Neutrophil (primary cell): ENCODE measurements around the gene HDAC11.

ENCODE experiments used
- H3K27ac ChIP-seq: fragments of 200-600 bp; sonication (generic); 2 replicates; pipeline ENCODE4 v1.5.1; 2016; ENCODE audit warnings: mild to moderate bottlenecking, moderate library complexity
- H3K27me3 ChIP-seq: fragments of 200-600 bp; sonication (generic); 2 replicates; pipeline ENCODE4 v1.6.0; 2016; ENCODE audit warnings: mild to moderate bottlenecking
- H3K36me3 ChIP-seq: fragments of 200-600 bp; sonication (generic); 2 replicates; pipeline ENCODE4 v1.5.1; 2017
- H3K4me1 ChIP-seq, 2 experiments: fragments of 200-600 bp in 1 of 2; sonication (generic) in 1 of 2; 1 replicate in 1 of 2; 2 replicates in 1 of 2; pipeline versions ENCODE4 v1.5.1 to v1.6.1; 2013 to 2016; ENCODE audit warnings: low read depth in 1 of 2, low read length in 1 of 2, mild to moderate bottlenecking in 1 of 2, moderate library complexity in 1 of 2; ENCODE audit not compliant: control insufficient read depth in 1 of 2, insufficient read depth in 1 of 2
- H3K4me3 ChIP-seq, 2 experiments: fragments of 200-600 bp in 1 of 2; sonication (generic) in 1 of 2; 1 replicate in 1 of 2; 2 replicates in 1 of 2; pipeline ENCODE4 v1.5.1; 2013 to 2016; ENCODE audit warnings: low read depth in 1 of 2, low read length in 1 of 2, mild to moderate bottlenecking in 1 of 2, moderate library complexity in 1 of 2
- H3K9me3 ChIP-seq: fragments of 200-600 bp; sonication (generic); 2 replicates; pipeline ENCODE4 v1.5.1; 2016
- TF ChIP-seq, protein P1 (sequence below): fragments of 200-600 bp; sonication (generic); IDR thresholded peaks from 2 replicates; pipeline ENCODE4 v1.5.1; 2016; ENCODE audit warnings: antibody characterized with exemption

The HDAC11 gene

DNA sequence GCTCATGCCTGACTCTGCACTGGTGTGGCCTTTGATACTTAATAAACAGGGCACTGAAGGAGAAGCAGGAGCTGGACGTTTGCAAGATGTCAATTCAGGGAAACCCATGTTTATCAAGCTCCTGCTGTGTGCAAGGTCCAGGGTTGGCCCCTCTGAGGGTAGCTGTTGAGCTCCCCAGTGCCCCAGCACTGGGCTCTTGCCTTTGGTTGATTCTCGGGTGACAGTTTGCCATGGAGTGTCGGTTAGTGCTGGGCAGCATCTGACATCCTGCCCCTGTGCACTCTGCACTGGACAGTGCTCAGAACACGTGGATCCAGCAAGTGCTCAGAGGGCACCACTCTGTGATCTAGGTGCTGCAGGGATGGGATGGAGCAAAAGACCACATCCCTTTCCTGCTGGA is 7.3 kb downstream of the HDAC11 start:
- Histone ChIP-seq H3K9me3 (no peaks in the 10 kb centered on the region), H3K27me3 (no peaks in the 10 kb centered on the region), H3K36me3 (no peaks in the 10 kb centered on the region), H3K27ac (no peak overlapping the region), H3K4me3 (no peak overlapping the region), H3K4me1 (peaks cover 15% of the 10 kb centered on the region in 2 experiments)
- TF ChIP-seq, protein P1, sequence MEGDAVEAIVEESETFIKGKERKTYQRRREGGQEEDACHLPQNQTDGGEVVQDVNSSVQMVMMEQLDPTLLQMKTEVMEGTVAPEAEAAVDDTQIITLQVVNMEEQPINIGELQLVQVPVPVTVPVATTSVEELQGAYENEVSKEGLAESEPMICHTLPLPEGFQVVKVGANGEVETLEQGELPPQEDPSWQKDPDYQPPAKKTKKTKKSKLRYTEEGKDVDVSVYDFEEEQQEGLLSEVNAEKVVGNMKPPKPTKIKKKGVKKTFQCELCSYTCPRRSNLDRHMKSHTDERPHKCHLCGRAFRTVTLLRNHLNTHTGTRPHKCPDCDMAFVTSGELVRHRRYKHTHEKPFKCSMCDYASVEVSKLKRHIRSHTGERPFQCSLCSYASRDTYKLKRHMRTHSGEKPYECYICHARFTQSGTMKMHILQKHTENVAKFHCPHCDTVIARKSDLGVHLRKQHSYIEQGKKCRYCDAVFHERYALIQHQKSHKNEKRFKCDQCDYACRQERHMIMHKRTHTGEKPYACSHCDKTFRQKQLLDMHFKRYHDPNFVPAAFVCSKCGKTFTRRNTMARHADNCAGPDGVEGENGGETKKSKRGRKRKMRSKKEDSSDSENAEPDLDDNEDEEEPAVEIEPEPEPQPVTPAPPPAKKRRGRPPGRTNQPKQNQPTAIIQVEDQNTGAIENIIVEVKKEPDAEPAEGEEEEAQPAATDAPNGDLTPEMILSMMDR: no peak

DNA sequence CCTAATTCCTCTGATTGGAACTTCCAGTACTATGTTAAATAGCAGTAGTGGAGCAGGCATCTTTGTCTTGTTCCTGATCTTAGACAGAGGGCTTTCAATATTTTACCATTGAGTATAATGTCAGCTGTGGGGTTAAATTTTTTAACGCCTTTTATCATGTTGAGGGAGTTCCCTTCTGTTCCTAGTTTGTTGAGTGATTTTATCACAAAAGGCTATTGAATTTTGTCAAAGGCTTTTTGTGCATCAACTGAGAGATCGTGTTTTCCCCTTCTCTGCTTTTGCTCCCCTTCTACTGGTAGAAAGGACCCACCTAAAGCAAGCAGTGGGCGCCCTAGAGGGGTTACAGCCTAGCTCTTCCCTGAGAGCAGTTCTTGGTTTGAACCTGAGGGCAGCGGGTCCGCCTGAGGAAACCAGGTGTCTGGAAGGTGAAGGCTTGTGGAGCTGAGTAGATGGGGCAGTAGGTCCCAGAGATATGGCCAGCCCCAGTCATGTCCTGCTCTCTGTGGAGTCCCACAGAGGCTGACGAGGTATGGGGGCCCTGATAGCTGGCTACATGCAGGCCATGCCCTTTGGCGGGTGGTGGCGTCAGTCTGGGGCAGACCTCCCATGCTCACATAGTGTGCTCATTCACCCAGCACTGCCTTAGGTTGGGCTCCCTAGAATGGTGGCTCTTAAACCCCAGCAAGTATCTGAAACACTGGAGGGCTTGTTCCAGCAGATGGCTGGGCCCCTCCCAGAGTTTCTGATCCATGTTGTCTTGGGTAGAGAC is 11.3 kb downstream of the HDAC11 start:
- TF ChIP-seq, protein P1: no peak
- no peaks in the 10 kb centered on the region for H3K36me3 ChIP-seq
- no peaks in the 10 kb centered on the region for H3K4me1 ChIP-seq
- no peak overlapping the region for H3K27ac ChIP-seq
- H3K9me3 ChIP-seq: no peaks in the 10 kb centered on the region
- no peaks in the 10 kb centered on the region for H3K27me3 ChIP-seq
- no peak overlapping the region for H3K4me3 ChIP-seq

DNA sequence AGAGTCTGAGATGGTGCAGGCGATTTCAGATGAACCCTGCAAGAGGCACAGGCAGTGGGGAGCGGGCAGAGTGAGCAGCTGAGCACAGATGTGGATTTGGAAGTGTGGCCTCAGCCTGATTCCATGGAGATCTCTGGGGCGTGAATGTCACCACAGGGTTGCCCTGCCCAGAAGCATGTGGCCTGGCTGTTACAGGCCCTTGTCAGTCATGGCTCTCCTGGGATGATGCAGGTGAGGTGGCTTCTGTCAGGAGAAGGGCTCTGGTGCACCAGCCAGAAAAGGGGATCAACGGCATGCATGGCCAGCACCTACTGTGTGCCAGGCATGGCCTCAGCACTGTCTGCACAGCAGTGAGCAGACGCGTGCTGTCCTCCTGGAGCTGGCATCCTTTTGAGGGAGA is 11.9 kb downstream of the HDAC11 start:
- H3K27me3 ChIP-seq: no peaks in the 10 kb centered on the region
- no peak overlapping the region for H3K27ac ChIP-seq
- TF ChIP-seq, protein P1: no peak
- no peaks in the 10 kb centered on the region for H3K9me3 ChIP-seq
- no peaks in the 10 kb centered on the region for H3K36me3 ChIP-seq
- no peaks in the 10 kb centered on the region for H3K4me1 ChIP-seq
- H3K4me3 ChIP-seq: no peak overlapping the region

DNA sequence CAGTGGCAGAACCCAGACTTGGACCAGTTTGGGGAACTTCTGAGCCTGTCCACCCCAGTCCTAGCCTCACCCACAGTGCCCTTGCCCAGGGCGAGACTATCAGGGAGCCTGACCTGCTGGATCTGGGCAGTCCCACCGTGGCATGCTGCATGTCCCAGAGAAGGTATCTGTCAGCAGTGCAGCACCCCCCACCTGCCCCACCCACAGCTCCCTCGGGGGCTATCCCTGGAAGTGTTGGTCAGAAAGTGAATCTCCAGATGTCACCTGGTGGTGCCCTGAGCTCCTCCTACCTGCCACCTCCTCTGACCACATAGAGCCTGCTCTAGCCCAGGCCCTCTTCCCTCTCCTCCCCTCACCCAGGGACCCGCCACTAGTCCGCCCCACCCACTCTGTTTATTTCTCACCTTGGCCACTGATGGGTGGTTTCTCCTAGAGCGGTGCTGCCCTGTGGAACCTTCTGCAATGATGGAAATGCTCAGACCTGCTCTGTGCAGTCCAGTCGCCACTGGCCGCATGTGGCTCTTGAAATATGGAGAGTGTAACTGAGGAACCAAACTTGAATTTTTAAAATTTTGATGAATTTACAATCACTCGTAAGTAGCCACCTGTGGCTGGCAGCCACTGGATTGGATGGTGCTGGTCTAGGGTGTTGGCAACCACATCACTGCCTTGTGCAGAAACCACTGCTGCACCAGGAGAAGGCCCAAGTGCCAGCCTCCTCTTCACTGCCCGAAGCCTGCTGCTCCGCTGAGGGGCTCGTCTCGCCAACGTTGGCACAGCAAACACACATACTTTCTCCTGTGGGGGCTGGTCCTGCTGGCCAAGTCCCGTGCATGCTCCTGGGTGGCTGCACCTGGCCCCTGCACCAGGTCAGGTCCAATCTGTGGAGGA is 13.1 kb downstream of the HDAC11 start:
- no peak overlapping the region for H3K27ac ChIP-seq
- no peaks in the 10 kb centered on the region for H3K9me3 ChIP-seq
- H3K27me3 ChIP-seq: no peaks in the 10 kb centered on the region
- H3K36me3 ChIP-seq: no peaks in the 10 kb centered on the region
- H3K4me3 ChIP-seq: no peak overlapping the region
- TF ChIP-seq, protein P1: no peak
- no peaks in the 10 kb centered on the region for H3K4me1 ChIP-seq

DNA sequence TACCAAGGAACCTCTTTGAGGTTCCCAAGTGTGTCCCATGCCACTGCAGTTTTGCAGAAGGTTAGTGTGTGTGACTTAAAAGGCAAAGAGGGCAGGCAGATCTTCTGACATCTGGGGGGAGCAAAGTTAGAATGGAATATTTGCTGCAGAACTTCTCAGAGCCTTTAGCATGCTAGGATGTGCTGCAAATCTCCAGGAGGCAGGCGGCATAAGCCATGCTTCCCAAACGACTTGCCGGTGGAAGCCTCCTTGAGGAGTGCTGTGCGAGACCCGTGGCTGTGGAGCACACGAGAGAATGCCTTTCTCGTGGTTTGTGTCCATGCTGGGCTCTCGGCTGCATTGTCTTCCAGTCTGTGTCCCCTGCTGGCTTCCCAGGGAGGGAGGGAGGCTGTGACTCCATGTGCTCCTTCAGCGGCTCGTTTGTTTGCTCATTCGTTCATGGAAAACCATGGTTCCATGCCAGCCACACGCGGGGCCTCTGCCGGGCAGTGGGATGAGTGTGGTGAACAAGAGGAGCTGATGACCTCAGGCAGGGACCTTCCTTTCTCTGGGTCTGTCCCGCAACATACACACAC is 13.8 kb downstream of the HDAC11 start:
- no peaks in the 10 kb centered on the region for H3K4me1 ChIP-seq
- no peak overlapping the region for H3K27ac ChIP-seq
- no peaks in the 10 kb centered on the region for H3K36me3 ChIP-seq
- TF ChIP-seq, protein P1: no peak
- no peaks in the 10 kb centered on the region for H3K9me3 ChIP-seq
- no peaks in the 10 kb centered on the region for H3K27me3 ChIP-seq
- no peak overlapping the region for H3K4me3 ChIP-seq
